GM21786 (cell line): ENCODE data around the gene TBL3.
A peak's percentile ranks its signal among the peaks of the same experiment; 100 is the strongest.
"Not testable (repeated sequence)": the region's sequence is repeated elsewhere in the genome, so short reads cannot be mapped to it uniquely, and the experiment has no call there.

ENCODE experiments used
- ATAC-seq: cut with Tn5 transposase; IDR thresholded peaks from one replicate; pipeline ENCODE4 v1.9.1; 2021; ENCODE audit not compliant: unreplicated experiment

TBL3 gene

DNA sequence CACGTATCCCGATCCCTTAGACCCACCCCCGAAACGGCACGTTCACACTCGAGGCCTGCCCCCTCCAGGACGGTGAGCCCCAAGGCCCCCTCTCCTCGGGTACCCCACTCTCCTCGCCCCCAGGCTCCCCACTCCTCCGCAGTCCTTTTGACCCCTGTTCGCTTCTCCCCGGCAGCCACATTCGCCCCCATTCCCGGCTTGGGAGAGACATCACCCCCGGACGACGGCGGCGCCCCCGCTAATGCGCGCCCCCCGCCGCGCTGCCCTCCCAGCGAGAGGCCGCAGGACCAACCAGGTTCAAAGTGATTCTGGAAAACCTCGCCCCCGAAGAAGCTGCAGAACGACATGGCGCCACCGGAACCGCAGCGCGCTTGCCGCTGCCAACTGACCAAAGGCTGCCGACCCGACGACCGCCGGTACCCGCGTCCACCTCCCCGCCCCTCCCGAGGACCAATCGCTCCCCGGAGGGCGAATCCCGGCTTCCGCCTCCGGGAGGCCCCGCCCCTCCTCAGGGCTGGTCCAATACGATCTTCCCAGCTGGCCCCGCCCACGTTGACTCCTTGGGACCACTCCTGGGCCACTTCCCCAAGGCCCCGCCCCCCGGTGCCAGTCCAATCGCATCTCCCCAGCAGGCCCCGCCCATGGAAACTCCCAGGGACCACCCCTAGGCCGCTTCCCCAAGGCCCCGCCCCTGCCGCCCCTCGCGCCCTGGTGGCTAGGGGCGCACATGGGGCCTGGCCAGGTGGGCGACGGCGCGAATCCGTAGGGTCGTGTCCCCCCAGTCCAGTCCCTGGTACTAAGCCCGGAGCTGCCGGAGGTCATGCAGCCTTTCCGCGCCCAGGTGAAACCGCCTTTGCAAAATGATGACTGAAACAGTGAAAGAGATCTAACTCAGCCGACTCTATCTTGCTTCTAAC lies 28.8 kb upstream of the TBL3 start, which contains the start of gene MSRB1:
MSRB1 (minus strand) TSS at position 390 of the 917 bp plus-strand sequence; CDS start at position 347, 43 bp downstream.
- peak; percentile 92 for ATAC-seq

DNA sequence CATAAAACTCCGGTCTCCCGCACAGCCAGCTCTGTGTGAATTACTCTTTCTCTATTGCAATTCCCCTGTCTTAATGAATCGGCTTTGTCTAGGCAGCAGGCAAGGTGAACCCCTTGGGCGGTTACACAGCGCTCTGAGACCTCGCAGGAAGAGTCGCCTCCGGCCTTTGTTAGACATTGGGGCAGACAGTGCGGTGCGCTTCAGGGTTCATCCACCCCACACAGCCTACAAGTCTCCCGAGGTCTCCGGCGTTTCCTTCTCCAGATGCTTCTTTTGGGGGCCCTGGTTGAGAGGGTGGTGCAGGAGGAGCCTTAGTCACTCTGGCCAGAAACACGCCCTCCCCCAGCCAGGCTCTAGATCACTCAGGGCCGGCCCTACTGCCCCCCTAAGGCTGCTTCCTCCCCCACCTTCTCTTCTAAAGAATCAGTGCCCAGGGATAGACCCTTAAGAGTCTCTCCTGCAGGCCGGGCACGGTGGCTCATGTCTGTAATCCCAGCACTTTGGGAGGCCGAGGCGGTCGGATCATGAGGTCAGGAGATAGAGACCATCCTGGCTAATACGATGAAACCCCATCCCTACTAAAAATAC lies 27.1 kb upstream of the TBL3 start:
- ATAC-seq = no peak

DNA sequence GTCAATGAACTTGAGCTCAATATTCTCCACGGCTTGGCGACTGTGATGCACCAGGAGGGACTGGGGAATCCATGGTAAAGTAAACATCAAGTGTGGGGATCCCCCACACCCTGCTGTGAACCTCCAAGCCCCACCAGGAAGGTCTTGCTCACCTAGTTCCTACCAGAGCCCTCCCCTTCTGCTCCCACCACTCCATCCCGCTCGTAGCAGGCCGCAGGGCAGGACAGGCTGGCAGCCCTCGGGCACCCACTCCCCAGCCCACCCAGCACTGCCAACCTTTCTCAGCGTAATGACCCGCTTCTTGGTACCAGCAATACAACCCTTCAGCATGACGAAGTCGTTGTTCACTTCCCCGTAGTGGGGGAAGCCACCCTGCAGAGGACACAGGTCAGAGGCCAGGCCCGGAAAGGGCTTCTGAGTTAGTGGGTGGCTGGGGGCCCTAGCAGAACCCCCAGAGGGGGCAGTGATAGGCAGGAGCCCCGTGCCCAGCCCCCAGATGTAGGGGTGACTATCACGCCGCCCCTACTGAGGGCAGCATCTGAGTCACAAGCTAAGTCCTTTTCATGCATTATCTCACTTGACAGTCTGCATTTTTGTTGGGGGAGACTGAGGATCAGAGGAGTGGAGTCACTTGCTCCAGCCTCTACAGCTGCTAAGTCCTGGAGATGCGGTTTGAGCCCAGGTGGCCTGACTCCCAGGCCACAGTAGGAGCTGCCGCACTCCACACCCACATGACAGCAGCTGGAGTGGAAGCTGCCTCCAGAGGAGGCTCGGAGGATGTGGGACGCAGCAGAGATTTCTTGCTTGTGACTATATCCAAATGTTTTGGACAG lies 26.1 kb upstream of the TBL3 start:
- ATAC-seq = no peak

DNA sequence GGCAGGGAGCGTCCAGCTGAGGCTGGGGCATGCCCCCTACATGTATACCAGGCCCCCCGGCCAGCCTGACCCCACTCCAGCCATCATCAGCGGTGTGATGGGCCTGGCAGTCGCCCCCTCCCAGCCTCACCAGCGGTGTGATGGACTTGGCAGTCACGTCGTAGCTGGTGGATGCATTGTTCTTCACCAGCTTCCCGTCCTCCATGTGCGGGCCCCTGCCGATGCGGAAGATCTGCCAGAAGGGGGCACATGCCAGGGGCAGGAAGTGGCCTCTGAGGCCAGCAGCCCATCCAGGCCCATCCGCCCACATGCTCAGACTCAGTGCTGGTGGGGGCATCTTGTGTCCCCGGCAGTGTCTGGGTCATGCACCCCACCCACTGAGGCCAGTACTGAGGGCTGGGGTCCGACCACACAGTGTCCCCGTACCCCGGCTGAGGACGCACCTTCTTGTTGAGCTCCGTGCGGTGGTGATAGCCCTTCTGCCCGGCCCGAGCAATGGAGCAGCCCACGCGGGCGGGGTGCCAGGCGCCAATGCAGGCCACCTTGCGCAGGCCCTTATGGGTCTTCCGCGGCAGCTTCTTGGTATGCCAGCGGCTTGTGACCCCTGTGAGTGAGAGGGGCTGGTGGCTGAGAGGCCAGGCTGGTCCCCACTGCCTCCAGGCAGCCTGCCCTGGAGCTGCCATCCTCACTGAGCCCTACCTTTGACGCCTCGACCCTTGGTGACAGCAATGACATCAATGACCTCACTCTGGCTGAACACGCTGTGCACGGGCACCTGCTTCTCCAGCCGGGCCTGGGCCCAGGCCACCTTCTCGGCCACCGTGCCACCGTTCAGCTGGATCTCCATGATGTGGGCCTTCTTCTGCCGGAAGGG lies 25.1 kb upstream of the TBL3 start:
- no peak for ATAC-seq

DNA sequence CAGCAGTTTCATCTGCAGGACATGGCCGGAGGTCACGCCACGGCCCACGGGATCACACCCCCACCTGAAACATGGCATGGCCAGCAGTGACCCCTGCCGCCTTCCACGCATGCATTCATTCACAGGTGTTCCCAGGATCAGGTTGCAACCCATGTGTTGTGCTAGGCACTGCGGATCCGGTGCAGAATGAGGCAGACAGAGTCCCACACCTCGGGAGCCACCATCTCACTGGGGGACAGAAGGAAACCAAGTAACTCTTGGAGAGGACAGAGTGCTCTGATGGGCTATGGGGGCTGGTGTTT lies 24.5 kb upstream of the TBL3 start:
- no peak for ATAC-seq

DNA sequence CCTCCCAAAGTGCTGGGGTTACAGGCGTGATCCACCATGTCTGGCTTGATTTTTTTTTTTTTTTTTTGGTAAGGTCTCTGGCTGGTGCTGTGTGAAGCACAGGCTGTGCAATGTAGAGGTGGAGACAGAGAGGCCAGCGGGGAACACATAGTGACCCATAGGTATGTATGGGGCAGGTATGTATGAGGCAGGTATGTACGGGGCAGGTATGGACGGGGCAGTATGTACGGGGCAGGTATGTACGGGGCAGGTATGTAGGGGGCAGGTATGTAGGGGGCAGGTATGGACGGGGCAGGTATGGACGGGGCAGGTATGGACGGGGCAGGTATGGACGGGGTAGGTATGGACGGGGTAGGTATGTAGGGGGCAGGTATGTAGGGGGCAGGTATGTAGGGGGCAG lies 22.3 kb upstream of the TBL3 start:
- ATAC-seq = no peak

DNA sequence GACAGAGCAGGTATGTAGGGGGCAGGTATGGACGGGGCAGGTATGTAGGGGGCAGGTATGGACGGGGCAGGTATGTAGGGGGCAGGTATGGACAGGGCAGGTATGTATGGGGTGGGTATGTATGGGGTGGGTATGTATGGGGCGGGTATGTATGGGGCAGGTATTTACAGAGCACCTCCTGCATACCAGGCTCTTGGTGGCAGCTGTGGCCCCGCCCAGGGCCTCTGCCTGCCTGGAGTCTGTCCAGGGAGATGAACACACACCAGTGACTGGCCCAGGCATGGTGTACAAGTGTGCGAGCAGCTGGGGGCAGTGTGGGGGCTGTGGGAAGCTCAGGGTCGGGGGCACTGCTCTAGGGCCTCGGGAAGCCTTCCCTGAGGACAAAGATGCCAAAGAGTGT lies 21.8 kb upstream of the TBL3 start:
- no peak for ATAC-seq

DNA sequence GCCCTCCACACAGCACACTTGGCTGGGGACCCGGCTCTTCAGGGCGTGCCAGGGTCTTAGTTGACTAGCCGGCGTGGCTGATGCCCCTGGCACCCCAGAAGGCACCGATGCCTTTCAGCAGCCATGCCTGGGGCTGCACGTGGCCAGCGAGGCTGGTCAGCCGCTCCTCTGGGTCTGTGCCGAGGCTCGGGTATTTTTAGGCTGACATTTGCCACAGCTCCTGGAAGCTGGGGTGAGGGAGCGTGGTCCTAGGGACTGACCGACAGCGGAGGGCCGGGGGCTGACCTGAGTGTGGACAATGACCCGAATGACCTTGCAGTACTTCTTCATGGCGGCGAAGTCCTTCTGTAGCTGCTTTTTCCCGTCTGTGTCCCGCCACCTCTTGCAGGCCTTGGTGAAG lies 21.3 kb upstream of the TBL3 start:
- ATAC-seq = no peak

DNA sequence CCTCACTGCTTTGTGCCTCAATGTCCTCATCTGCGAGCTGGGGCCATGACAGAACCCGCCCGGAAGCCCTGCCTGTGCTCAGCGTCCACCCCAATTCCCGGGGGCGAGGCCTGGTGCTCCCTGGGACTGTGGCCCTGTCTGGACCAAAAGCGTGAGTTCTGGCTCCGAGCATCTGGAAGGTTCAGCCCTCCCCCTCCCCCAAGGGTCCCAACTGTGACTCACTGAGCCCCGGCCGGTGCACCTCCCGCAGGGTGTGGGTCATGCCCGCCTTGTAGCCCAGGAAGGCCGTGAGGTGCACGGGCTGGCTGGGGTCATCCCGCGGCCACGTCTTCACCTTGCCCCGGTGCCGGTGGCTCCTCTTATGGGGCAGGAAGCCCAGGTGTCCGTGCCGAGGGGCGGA lies 18.1 kb upstream of the TBL3 start:
- no peak for ATAC-seq

DNA sequence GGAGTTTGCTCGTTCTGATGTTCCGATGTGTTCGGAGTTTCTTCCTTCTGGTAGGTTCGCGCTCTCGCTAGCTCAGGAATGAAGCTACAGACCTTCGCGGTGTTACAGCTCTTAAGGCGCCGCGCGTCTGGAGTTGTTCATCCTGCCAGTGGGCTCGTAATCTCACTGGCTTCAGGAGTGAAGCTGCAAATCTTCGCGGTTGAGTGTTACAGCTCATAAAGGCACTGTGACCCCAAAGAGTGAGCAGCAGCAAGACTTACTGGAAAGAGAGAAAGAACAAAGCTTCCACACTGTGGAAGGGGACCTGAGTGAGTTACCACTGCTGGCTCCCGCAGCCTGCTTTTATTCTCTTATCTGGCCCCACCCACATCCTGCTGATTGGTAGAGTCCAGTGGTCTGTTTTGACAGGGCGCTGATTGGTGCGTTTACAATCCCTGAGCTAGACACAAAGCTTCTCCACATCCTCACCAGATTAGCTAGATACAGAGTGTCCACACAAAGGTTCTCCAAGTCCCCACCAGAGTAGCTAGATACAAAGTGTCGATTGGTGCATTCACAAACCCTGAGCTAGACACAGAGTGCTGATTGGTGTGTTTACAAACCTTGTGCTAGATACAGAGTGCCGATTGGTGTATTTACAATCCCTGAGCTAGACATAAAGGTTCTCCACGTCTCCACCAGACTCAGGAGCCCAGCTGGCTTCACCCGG lies 14.3 kb upstream of the TBL3 start:
- ATAC-seq = not testable (repeated sequence)

DNA sequence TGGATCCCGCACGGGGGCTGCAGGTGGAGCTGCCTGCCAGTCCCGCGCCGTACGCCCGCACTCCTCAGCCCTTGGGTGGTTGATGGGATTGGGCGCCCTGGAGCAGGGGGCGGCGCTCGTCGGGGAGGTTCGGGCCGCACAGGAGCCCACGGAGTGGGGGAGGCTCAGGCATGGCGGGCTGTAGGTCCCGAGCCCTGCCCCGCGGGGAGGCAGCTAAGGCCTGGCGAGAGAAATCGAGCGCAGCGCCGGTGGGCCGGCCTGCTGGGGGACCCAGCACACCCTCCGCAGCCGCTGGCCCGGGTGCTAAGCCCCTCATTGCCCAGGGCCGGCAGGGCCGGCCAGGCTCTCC lies 13.7 kb upstream of the TBL3 start:
- ATAC-seq = not testable (repeated sequence)

DNA sequence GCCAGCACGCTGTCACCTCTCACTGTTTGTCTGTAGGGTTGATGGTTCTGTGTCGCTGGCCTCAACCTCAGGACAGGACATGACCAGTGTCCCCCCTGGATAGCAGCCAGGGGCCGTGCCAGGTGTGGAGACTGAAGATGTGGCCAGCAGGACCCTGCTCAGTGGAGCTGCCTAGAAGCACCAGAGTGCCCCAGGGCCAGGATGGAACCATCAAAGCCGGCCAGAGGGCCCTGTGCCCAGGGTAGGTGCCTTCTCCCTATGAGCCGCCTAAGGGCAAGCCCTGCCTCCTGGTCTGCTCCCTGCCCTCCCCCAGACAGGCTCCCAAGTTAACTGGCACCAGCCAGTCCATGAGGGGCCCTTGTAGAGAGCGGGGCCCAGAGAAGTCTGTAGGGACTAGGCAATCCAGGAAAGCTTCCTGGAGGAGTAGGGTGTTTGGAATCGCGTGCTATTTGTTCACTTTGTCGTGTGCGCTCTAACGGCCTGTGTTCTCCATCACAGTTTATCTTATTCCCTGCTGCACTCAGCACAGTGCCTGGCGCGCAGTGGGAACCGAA lies 13.1 kb upstream of the TBL3 start:
- no peak for ATAC-seq

DNA sequence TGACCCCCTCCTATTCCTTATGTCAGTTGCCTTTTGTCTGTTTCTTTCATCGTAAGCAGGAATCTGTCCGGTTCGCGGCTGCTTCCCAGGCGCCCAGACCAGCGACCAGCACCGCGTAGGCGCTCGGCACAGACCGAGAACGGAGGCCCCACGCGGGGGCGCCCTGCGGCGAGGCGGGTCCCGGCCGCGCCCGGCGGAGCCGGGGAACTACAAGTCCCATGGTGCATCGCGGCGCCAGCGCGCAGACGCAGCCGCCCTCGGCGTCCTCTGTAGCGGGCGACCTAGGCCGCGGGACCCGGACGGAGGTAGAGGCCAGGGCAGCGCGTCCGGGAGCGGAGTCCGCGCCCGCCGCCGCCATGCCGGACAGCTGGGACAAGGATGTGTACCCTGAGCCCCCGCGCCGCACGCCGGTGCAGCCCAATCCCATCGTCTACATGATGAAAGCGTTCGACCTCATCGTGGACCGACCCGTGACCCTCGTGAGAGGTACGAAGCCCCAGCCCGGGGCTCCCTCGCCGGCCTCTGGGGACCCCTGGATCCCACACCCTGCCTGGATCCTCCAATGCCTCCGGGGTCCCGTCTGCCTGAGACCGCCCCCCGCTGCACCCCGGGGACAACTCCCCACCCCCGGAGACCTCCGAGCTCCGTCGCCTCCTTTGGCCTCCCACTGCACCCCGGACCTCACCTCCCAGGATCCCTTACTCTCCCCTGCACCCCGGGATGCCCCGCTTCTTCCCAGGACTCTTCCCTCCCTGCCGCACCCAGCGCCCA lies 12.4 kb upstream of the TBL3 start, which contains the start of gene NDUFB10:
NDUFB10 (plus strand) TSS at position 270 of the 771 bp plus-strand sequence; CDS start at position 357, 87 bp downstream.
- peak; percentile 62 for ATAC-seq

DNA sequence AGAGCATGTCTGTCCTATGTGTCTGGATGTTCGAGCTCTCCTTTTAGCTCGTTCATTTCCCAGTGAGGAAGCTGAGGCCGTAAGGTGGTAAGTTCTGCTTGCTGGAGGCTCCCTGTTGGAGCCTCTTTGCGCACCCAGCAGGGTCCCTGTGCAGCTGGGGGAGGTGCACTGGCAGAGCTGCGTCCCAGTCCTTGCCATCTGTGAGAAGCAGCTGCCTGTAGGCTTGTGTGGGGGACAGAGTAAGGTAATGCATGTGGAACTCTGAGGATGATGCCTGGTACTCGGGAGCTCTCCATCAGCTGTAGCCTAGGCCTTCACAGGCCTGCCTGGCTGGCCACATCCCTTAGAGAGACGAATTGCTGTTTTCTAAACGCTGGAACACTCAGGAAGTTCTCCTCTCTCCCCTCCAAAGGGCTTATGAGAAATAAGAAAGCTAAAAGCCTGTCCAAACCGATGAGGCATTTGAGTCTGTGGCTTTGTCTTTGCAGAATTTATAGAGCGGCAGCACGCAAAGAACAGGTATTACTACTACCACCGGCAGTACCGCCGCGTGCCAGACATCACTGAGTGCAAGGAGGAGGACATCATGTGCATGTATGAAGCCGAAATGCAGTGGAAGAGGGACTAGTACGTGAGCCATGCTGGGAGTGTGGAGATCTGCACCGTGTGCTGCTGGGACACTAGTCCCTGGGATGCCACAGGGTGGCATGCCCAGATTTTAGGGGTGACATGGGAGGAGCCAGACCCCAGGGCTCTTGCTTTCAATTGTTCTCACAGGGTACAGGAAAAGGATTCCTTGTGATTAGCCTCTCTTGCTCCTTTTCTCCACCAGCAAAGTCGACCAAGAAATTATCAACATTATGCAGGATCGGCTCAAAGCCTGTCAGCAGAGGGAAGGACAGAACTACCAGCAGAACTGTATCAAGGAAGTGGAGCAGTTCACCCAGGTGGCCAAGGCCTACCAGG lies 10.9 kb upstream of the TBL3 start:
- ATAC-seq = no peak

DNA sequence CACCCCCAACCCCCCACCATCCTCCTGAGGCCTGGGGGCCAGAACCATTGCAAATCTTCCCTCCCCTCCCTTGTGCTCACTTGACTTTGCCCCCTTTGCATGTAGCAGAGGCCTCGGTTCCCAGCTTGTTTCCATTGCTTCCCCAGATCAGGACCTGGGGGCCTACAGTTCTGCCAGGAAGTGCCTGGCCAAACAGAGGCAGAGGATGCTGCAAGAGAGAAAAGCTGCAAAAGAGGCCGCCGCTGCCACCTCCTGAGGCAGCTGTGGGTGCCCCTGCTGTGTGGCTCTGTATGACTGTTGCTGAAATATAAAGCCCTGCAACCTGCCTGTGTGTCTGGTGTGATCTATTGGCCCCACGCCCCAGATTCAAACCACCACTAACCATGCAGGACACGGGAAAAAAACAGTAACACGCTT lies 10.2 kb upstream of the TBL3 start:
- no peak for ATAC-seq

DNA sequence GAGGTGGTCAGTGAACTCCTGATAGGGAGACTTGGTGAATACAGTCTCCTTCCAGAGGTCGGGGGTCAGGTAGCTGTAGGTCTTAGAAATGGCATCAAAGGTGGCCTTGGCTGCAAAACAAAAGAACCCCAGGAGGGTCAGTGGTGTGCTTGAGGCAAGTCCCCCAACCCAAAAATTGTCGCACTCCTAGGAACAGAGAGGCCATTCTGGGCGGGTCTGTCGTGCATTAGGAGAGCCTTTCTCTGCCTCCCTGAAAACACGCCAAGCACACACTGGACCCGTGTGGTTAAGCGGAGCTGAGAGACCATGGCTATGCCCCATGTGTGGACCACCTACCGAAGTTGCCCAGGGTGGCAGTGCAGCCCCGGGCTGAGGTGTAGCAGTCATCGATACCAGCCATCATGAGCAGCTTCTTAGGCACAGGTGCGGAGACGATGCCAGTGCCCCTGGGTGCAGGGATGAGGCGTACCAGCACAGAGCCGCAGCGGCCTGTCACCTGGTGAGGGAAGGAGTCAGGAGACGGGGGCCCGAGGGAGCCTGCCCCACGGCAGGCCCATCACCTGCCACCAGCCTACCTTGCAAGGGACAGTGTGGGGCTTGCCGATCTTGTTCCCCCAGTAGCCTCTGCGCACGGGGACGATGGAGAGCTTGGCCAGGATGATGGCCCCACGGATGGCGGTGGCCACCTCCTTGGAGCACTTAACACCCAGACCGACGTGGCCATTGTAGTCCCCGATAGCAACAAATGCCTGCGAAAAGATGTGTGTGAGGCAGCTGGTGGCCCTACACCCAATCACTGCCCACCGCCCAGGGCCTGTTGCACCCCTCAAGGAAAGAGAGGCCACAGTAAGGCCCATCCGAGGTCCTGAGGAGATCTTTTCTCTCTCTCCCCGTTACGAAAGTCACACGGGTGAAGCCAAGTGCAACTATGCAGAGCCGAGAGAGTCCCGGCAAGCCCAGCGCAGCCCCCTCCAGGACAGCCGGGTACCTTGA lies 9.4 kb upstream of the TBL3 start:
- ATAC-seq = not testable (repeated sequence)
